Measurements from ENCODE around the gene GDPD3.

Gene GDPD3

DNA sequence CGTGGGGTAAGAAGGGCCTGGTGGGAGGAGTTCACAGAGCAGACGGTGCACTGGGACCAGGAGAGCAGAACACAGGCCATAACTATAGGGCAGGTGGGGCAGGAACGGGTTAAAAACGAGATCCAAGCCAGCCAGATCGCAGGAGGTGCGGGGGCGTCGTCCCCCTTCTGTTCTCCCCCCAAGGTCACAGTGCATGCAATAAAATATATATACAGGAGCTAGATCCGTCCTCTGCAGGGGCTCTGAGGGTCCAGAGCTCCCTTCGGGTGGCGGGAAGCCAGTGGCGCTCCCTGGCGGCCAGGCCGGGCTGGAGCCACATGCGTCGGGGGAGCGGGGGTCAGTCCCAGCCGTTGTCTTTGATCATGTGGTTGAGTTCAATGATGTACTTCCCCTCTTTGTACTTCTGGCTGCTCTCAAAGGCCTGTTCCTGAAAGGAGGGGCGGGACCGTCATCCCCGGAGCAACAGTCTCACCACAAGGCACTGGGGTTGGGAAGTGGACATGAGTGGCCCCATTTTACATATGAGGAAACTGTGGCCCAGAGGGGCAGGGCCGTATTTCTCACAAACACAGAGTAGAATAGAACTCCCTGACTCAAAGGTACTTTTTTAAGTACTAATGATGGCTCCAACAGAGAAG is 20.8 kb downstream of the GDPD3 start:
- peaks cover 41% of the 10 kb centered on the region for H3K36me3 Mint-ChIP-seq
- peaks cover 56% of the 10 kb centered on the region for H3K4me1 Mint-ChIP-seq

DNA sequence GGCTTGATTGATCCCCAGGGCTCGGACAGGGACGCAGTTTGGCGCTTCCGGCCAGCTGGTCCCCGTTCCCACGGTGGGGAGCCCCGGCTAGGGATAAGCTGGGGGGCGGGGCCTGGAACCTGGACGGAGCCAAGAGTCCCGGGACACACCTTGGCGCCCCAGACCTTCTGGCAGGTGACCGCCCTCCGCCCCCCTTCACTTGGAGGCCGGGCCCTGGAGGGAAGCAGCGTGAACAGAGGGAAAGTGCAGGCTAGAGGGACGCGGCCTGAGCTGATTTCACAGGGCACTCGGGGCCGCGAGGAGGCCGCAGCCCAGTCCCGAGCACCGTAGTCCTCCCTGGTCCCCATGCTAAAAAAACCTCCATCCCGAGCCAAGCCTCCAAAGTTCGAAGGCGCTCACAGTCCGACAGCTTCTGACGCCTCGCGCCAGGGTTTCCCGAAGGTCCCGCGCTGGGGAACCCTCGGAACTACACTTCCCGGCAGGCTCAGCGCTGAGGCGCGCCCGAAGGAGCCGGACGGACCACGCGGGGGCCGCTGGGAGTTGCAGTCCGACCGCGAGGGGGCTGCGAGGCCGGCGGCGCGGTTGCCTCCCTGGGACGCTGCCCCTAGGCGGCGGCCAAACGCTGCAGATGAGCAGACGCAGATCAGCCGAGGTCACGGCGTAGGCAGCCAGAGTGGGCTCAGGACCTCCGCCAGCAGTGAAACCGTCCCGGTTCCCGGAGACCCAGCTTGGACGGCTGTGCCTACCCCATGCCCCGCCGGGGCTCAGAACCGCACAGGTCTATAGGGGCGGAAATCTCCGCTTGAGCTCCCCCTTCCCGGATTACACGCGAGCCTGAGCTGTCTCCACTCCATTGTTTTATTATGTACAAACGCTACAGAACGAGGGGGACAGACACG is 21.6 kb downstream of the GDPD3 start, which contains the start of gene TBX6:
TSS of gene TBX6 (minus strand) at position 451 of the 899 bp plus-strand sequence. CDS start 731 bp downstream, outside the sequence.
- peaks cover 56% of the 10 kb centered on the region for H3K4me1 Mint-ChIP-seq
- peaks cover 47% of the 10 kb centered on the region for H3K36me3 Mint-ChIP-seq

More for the DNA sequence above, 20.8 kb downstream of the GDPD3 start:
- H3K4me3 Mint-ChIP-seq: peak overlapping the region; percentile 92
- H3K9me3 Mint-ChIP-seq: peaks cover 2% of the 10 kb centered on the region
- peak; percentile 68 for ATAC-seq
- peak overlapping the region; percentile 91 for H3K27ac Mint-ChIP-seq
- peak; percentile 67 to 88 for DNase-seq (ENCODE audit: low spot score in 2 of 2)

DNA sequence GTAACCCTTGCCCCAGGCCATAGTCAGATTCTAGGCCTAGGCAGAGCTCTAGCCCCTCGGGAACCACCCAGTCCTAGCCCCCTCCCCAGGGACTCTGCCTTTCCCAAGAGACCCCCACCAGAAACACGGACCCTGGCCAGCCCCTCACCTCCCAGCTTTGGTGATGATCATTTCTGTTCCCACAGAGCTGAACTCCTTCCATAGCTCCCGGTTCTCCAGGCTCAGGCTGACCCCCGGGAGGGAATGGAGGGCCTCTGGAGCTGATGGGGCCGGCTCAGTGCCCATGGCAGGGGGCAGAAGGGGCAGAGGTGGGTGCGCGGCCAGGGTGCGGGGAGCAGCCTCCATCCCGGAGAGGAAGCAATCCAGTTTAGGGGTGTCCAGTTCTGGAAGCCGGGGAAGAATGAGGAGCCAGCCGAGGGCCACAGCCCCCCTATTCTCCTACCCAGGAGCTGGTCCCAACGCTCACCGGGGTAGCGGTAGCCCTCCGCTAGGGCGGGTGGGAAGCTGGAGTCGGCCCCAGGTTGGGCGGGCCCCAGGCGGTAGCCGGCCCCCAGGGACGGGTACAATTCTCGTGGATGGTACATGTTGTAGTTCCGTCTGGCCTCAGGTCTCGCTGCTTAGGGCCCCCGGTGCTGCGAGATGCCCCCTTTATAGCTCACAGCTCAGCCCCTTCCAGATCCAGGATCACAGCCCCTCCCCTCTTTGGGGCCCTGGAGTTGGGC is 22.6 kb downstream of the GDPD3 start:
- no peaks in the 10 kb centered on the region for H3K9me3 Mint-ChIP-seq
- ATAC-seq: no peak
- H3K4me1 Mint-ChIP-seq: peaks cover 53% of the 10 kb centered on the region
- H3K27ac Mint-ChIP-seq: no peak overlapping the region
- DNase-seq (ENCODE audit: low spot score in 2 of 2): no peak
- peak overlapping the region; percentile 92 for H3K4me3 Mint-ChIP-seq
- H3K36me3 Mint-ChIP-seq: peaks cover 49% of the 10 kb centered on the region

More for the DNA sequence above, 21.6 kb downstream of the GDPD3 start, which contains the start of gene TBX6:
- Mint-ChIP-seq H3K4me3 (peak within 1 kb of the TSS; percentile 92), H3K27ac (peak within 1 kb of the TSS; percentile 91), H3K9me3 (no peaks in the 10 kb centered on the region)
- peak; percentile 96 to 97 for DNase-seq (ENCODE audit: low spot score in 2 of 2)
- ATAC-seq: peak; percentile 89

DNA sequence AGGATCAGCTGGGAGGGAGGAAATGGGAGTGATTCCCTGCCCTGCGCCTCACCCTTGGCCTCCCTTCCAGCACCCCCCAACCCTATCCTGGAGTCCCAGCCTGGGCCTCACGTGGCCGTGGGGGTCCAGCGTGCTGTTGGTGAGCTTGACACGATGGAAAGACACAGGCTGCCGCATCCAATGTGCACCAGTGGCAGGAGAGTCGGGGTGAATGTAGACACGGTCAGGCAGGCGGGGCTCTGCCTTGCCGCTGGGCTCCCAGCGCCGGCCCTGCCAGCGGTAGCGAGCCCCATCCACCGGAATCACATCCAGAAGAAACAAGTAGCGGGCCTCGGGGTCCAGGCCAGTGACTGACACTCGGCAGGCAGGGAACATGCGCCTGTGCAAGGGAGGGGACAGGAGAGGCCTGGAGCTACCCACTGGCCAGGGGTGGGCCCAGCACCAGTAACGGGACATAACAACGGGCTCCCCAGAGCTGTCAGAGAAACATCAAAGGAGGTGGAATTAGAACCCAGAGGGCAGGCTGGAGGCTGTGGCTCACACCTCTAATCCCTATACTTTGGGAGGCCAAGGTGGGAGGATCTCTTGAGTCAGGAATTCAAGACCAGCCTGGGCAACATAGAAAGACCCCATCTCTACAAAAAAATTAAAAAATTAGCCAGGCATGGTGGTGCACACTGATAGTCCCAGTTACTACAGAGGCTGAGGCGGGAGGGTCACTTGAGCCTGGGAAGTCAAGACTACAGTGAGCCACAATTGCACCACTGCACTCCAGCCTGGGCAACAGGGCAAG is 24.3 kb downstream of the GDPD3 start:
- Mint-ChIP-seq H3K9me3 (no peaks in the 10 kb centered on the region), H3K36me3 (peaks cover 50% of the 10 kb centered on the region), H3K27ac (no peak overlapping the region), H3K4me3 (no peak overlapping the region), H3K4me1 (peaks cover 40% of the 10 kb centered on the region)
- DNase-seq (ENCODE audit: low spot score in 2 of 2) (no peak), ATAC-seq (no peak)

DNA sequence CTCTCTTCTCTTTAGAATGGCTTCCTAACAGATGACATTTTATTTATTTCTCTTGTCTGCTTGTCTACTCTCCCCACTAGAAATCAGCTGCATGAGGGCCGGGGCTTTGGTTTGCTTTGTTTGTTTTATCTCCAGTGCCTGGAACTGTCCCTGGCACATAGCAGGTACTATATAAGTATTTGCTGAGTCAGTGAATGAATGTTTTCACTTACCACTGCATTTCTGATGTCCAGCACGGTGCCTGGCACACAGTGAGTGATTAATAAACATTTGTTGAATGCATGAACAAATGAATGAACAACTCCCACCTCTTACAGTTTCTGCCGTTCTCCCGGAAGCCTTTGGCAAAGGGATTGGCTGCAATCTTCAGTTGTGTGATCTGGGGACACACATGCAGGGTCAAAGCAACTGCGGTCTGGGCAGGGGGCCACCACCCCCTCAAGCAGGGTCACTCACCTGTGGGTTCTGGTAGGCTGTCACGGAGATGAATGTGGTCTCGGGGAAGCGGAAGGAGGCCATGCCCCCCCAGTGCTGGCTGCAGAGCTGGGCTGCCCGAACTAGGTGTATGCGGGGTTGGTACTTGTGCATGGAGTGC is 25.0 kb downstream of the GDPD3 start:
- H3K9me3 Mint-ChIP-seq: no peaks in the 10 kb centered on the region
- no peak overlapping the region for H3K27ac Mint-ChIP-seq
- peaks cover 40% of the 10 kb centered on the region for H3K4me1 Mint-ChIP-seq
- DNase-seq (ENCODE audit: low spot score in 2 of 2) (no peak), ATAC-seq (no peak)
- peaks cover 50% of the 10 kb centered on the region for H3K36me3 Mint-ChIP-seq
- no peak overlapping the region for H3K4me3 Mint-ChIP-seq

DNA sequence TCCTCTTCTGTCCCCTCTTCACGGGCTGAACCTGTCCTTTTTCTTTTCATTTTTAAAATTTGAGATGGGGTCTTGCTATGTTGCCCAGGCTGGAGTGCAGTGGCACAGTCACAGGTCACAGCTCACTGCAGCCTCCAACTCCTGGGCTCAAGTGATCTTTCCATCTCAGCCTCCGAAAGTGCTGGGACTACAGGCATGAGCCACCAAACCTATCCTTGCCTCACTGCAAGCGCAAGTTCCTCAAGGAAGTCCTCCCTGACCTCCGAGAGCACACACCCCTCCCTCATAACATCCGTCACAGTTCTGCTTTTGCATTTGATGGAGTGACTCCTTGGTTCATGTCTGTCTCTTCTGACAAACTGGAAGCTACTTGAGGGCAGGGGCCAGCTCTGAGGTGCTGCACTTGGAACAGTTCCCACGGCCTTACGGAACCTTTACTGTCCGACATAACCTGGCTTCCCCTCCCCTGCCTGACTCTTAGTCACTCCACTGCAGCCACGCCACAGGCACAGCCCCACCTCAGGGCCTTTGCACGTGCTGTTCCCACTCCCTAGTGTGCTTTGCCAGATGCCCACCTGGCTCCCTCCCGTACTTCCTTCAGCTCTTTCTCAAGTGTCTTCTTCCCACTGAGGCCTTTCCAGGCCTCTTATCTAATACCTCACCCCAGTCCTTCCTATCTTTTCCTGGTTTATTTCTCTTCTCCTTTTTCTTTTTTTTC is 26.0 kb downstream of the GDPD3 start:
- Mint-ChIP-seq H3K4me1 (peaks cover 38% of the 10 kb centered on the region), H3K4me3 (no peak overlapping the region), H3K9me3 (no peaks in the 10 kb centered on the region), H3K27ac (peak overlapping the region; percentile 73), H3K36me3 (peaks cover 51% of the 10 kb centered on the region)
- no peak for DNase-seq (ENCODE audit: low spot score in 2 of 2)
- no peak for ATAC-seq

DNA sequence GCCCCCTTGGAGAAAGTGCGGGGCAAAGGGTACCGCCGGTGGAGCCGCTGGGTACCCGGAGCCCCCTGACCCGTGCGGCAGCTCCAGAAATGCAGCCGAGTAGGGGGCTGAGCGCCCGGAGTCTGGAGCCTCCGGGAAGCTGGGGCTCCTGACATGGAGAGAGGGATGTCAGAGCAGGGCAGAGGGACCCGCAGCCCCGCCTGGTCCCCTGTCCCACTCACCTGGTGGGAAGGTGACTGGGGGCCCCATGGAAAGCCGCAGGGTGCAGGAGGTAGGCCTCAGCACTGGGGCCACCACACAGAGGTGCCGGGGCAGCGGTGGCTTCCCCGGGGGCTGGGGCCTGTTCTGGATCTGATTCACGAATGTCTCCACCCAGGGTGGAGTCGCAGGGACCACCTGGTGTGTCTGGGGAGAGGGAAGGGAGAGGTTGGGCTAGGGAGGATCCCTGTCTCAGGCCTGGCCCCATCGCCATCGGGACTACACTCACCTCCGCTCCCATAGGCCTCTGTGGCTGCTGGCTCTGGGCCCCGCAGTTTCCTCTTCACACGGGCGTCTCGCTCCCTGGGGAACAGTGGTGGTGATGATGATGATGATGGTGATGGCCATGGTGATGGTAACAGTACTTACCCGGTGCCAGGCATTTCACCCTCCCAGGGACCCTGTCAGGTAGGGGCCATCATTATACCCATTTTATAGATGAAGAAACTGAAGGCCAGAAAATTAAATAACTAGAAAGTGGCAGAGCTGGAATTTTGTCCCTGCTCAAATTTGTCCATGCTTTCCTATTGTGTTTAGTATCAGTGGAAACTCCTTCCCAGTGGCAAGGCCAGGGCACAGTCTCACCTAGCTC is 26.8 kb downstream of the GDPD3 start:
- H3K9me3 Mint-ChIP-seq: no peaks in the 10 kb centered on the region
- peaks cover 55% of the 10 kb centered on the region for H3K36me3 Mint-ChIP-seq
- peak overlapping the region; percentile 73 for H3K27ac Mint-ChIP-seq
- no peak for DNase-seq (ENCODE audit: low spot score in 2 of 2)
- H3K4me3 Mint-ChIP-seq: no peak overlapping the region
- peaks cover 36% of the 10 kb centered on the region for H3K4me1 Mint-ChIP-seq
- ATAC-seq: no peak

DNA sequence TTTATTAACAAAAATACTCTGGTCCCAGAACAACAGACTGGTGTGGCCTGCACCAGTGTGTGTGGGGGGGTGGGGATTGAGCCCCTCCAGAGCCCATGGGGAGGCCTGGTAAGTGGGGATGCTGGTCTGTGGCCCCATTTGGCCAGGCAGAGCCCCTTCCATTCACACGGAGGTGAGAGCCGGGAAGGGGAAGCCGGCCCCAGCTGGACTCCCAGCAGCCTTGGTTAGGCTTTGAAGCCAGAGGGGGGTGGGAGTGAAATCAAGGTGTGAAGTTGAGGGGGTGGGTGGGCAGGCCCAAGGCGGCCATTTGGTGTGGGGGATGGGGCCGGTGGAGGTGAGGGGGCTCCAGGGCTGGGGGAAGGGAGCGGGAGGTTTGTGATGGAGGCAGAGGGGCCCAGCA is 27.5 kb downstream of the GDPD3 start:
- H3K27ac Mint-ChIP-seq: no peak overlapping the region
- peaks cover 62% of the 10 kb centered on the region for H3K36me3 Mint-ChIP-seq
- ATAC-seq (no peak), DNase-seq (ENCODE audit: low spot score in 2 of 2) (no peak)
- H3K4me1 Mint-ChIP-seq: peaks cover 33% of the 10 kb centered on the region
- H3K9me3 Mint-ChIP-seq: no peaks in the 10 kb centered on the region
- H3K4me3 Mint-ChIP-seq: no peak overlapping the region

DNA sequence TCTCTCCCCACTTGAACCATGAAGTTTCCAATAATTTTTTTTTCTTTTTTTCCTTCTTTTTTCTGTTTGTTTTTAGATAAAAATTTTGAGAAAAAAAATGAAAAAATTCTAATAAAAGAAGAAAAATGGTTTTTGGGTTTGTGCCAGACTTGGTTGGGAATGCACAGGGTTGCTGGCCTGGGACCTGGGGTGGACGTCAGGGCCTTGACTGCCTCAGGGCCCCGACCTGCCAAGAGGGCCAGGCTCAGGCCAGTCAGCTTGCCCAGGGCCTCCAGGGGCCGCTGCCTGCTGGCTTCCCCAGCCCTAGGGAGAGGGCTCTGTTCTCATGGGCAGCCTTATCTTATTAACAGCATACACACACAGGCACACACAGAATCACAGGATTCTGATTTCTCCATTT is 28.1 kb downstream of the GDPD3 start:
- DNase-seq (ENCODE audit: low spot score in 2 of 2) (no peak), ATAC-seq (no peak)
- H3K36me3 Mint-ChIP-seq: peaks cover 67% of the 10 kb centered on the region
- H3K4me1 Mint-ChIP-seq: peaks cover 30% of the 10 kb centered on the region
- H3K9me3 Mint-ChIP-seq: no peaks in the 10 kb centered on the region
- H3K4me3 Mint-ChIP-seq: no peak overlapping the region
- no peak overlapping the region for H3K27ac Mint-ChIP-seq

DNA sequence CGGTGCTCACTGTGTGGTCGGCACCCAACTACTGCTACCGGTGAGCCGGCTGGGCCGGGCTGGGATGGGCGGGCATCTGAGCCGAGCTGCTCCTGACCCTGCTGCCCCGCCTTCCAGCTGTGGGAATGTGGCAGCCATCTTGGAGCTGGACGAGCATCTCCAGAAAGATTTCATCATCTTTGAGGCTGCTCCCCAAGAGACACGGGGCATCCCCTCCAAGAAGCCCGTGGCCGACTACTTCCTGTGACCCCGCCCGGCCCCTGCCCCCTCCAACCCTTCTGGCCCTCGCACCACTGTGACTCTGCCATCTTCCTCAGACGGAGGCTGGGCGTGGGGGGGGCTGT is 28.5 kb downstream of the GDPD3 start:
- no peak overlapping the region for H3K4me3 Mint-ChIP-seq
- peaks cover 25% of the 10 kb centered on the region for H3K4me1 Mint-ChIP-seq
- peaks cover 72% of the 10 kb centered on the region for H3K36me3 Mint-ChIP-seq
- H3K9me3 Mint-ChIP-seq: no peaks in the 10 kb centered on the region
- no peak for ATAC-seq
- DNase-seq (ENCODE audit: low spot score in 2 of 2): no peak
- no peak overlapping the region for H3K27ac Mint-ChIP-seq

DNA sequence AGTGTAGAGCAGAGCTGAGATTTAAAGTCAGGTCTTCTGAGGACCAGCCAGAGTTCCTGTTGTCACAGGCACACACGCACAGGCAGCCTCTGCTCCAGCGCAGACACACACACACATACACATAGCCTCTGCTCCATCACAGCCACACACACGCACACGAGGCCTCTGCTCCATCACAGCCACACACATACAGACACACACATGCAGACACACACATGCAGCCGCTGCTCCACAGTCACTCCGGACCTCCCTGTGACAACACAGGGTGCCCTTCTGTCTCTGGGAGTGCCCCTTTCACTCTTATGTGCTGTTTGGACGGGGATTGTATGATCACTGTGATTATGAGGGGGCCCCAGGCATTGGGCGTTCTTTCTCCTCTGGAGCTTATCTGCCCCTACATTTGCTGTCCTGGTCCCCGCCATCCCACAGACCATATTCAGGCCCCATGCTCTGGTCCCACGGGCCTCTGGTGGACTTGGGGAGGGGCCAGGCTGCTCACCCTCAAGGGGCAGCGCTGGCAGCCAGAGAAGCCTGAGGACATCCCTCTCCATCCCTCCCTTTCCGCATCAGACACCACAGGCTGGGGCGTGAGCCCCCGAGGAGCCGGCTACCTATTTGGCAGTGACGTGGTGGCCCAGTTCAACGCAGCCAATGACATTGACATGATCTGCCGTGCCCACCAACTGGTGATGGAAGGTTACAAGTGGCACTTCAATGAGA is 29.1 kb downstream of the GDPD3 start:
- no peak overlapping the region for H3K4me3 Mint-ChIP-seq
- DNase-seq (ENCODE audit: low spot score in 2 of 2): no peak
- peaks cover 25% of the 10 kb centered on the region for H3K4me1 Mint-ChIP-seq
- H3K9me3 Mint-ChIP-seq: no peaks in the 10 kb centered on the region
- peak; percentile 14 for ATAC-seq
- H3K27ac Mint-ChIP-seq: no peak overlapping the region
- peaks cover 77% of the 10 kb centered on the region for H3K36me3 Mint-ChIP-seq

DNA sequence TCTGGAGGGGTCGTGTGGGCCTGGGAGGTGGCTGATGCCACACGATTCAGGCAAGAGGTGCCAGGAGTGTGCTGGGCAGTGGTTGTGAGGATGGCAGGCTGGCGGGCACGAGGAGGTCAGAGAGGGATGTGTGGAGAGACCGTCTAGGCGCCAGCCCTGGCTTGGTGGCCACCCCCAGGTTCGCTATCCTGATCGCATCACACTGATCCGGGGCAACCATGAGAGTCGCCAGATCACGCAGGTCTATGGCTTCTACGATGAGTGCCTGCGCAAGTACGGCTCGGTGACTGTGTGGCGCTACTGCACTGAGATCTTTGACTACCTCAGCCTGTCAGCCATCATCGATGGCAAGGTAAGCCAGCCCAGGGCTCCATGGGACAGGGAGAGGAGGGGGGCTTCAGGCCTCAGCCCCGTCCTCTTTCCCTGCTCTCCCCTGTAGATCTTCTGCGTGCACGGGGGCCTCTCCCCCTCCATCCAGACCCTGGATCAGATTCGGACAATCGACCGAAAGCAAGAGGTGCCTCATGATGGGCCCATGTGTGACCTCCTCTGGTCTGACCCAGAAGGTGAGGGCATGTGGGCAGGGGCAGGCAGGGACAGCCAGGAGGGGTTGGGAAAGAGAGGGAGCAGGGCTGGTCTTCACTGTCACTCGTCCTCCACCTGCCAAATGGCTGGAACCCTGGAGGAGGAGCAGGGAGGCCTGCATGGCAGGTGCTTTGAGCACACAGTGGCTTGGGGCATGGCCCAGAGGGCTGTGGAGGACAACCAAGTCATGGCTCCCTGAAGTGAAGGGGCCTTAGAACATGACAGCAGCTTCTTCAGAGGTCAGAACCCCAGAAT is 29.9 kb downstream of the GDPD3 start:
- Mint-ChIP-seq H3K4me1 (peaks cover 26% of the 10 kb centered on the region), H3K9me3 (no peaks in the 10 kb centered on the region), H3K27ac (no peak overlapping the region), H3K36me3 (peaks cover 85% of the 10 kb centered on the region), H3K4me3 (no peak overlapping the region)
- DNase-seq (ENCODE audit: low spot score in 2 of 2): no peak
- peak; percentile 6 for ATAC-seq

All from stimulated activated effector memory CD8-positive, alpha-beta T cell treated with anti-CD3 and anti-CD28 coated beads, Interleukin-12 subunit alpha, Interleukin-12 subunit beta, amount 100 ng/mL, for 72 hours (primary cell).